GM23248 (cell line): ENCODE data around the gene PAOX.

Experiments used
- EZH2 ChIP-seq: fragments of 200-600 bp; sonication (generic); IDR thresholded peaks from 2 replicates; pipeline ENCODE4 v1.6.1; 2018; ENCODE audit warnings: antibody characterized with exemption, mild to moderate bottlenecking; ENCODE audit not compliant: insufficient read depth, poor library complexity, severe bottlenecking
- EZH2phosphoT487 ChIP-seq: fragments of 200-600 bp; sonication (generic); IDR thresholded peaks from 2 replicates; pipeline ENCODE4 v1.6.1; 2018; ENCODE audit warnings: antibody characterized with exemption, moderate library complexity, mild to moderate bottlenecking, low read depth; ENCODE audit not compliant: insufficient read depth

DNA sequence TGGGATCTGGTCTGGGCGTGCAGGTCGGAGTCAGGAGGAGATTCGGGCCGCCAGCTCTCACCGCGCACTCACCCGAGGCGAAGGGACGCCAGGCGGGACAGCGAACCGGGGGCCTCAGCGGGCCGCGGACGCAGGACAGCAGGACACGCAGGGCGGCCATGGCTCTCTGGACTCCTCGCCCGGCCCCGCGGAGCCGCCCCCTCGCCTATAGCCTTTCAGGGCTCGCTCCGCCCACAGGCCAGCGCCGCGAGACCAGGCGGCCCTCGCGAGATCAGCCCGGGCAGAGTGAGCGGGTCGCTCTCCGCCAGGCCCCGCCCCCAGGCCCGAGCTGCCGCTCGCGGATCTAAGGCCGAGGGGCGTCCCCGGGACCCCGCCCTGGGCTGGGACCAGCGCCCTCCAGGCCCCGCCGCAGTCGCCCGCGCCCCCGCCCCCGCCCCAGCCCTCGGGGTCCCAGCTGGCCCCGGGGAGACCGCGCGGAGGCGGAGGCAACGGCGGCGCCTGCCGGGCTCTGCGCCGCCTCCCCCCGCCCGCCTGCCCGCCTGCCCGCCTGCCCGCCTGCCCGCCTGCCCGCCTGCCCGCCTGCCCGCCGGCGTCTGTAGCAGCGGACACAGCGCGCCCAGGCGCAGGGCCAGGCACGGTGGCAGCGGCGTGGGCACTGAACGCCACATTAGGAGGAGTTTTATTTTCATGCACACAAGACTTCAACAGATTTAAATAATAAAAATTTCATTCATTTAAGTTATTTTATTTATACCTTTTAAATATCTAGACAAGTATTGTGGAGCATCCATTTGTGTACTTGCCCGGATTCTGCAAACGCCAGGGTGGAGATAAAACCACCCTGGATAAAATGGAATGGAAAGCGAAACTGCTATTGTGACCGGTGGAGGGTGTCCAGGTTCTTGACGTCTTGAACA, 5.6 kb upstream of the PAOX start, which contains the start of gene ECHS1:
- TF ChIP-seq EZH2 (no peak), EZH2phosphoT487 (no peak)
